ENCODE results near the gene CCDC138.

DNA sequence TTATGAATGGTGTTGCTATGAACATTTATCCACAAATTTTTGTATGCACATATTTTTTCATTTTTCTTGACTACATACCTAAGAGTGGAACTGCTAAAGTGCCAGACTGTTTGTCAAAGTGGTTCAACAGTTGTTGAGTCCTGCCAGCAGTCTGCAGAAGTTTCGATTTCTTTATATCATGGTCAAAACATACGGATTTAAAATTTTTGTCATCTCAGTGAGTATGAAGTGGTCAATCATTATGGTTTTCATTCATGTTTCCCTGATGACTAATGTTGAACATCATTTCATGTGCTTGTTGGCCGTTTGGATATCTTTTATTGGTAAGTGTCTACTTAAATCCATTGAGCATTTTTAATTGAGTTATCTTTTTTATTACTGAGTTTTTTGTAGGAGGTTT is 39.2 kb downstream of the CCDC138 start:
- TF ChIP-seq, protein P1, sequence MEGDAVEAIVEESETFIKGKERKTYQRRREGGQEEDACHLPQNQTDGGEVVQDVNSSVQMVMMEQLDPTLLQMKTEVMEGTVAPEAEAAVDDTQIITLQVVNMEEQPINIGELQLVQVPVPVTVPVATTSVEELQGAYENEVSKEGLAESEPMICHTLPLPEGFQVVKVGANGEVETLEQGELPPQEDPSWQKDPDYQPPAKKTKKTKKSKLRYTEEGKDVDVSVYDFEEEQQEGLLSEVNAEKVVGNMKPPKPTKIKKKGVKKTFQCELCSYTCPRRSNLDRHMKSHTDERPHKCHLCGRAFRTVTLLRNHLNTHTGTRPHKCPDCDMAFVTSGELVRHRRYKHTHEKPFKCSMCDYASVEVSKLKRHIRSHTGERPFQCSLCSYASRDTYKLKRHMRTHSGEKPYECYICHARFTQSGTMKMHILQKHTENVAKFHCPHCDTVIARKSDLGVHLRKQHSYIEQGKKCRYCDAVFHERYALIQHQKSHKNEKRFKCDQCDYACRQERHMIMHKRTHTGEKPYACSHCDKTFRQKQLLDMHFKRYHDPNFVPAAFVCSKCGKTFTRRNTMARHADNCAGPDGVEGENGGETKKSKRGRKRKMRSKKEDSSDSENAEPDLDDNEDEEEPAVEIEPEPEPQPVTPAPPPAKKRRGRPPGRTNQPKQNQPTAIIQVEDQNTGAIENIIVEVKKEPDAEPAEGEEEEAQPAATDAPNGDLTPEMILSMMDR (IDR thresholded peaks at IDR 0.05): no peak
- TF ChIP-seq POLR2A (IDR thresholded peaks at IDR 0.05): no peak

Data from lower leg skin (tissue), 3 donors.